CD4-positive, alpha-beta T cell treated with Interleukin-17A for 1 hour (primary cell): ENCODE results near the gene FBRSL1.
A peak's percentile ranks its signal among the peaks of the same experiment; 100 is the strongest.

Experiments used
- DNase-seq: peaks from one replicate; pipeline ENCODE4 v3.0.0-alpha.2; 2020

FBRSL1 gene

GRCh38 chr12:132514216-132514820 lies 24.4 kb downstream of the FBRSL1 start:
- no peak for DNase-seq

GRCh38 chr12:132514838-132515237 lies 24.9 kb downstream of the FBRSL1 start:
- DNase-seq, result no peak

- DNase-seq, result no peak
Observed at GRCh38 chr12:132516095-132517012, 26.4 kb downstream of the FBRSL1 start.

GRCh38 chr12:132517013-132517739 lies 27.2 kb downstream of the FBRSL1 start:
- DNase-seq, result no peak

GRCh38 chr12:132517740-132518100 lies 27.8 kb downstream of the FBRSL1 start:
- DNase-seq, result no peak

DNA sequence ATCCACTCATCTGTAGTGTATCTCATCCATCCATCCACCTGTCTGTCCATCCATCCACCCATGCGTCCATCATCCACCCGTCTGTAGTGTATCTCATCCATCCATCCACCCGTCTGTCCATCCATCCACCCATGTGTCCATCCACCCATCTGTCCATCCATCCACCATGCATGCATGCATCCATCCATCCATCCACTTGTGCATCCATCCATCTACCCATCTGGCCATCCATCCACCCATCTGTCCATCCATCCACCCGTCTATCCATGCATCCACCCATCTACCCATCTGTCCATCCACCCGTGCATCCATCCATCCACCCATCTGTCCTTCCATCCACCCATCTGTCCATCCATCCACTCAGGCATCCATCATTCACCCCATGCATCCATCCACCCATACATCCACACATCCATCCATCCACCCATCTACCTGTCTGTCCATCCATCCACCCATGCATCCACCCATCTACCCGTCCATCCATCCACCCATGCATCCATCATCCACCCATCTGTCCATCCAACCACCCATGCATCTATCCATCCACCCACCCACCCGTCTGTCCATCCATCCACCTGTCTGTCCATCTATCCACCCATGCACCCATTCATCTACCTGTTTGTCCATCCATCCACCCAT lies 28.5 kb downstream of the FBRSL1 start:
- no peak for DNase-seq

DNA sequence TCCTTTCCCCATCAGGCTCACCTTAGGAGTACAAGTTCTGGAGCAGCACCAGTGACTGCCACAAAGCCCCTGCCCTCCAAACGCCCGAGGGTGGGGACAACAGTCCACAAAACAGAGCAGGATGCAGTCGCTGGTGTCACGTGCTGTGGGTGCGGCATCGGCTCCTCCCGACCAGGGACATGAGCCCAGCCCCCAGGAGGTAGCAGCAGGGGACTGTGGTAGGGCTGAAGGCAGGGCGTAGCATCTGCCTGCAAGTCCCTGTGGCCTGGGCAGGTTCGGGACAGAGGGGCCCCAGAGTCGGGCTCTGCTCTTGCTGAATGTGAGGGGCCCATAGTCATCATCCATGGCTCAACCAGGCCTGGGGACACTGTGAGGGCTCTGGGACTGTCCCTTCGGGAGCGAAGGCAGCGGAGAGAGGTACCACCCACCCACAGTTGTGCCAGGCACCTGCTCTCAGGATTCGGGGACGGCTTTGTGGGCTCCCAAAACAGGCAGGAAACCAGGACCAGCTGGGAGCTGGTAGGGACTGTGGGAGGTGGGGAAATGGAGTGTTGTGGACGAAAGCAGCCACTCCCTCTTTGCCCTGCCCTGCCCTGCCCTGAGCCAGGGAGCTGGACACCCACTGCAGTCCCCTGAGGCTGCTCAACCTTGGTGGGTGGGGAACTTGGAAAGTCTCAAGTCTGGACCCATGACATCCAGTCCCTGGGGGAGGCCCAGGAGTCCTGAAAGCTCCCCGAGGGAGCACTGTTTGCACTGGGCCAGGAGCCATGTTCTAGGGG lies 30.7 kb downstream of the FBRSL1 start:
- DNase-seq, result no peak

DNA sequence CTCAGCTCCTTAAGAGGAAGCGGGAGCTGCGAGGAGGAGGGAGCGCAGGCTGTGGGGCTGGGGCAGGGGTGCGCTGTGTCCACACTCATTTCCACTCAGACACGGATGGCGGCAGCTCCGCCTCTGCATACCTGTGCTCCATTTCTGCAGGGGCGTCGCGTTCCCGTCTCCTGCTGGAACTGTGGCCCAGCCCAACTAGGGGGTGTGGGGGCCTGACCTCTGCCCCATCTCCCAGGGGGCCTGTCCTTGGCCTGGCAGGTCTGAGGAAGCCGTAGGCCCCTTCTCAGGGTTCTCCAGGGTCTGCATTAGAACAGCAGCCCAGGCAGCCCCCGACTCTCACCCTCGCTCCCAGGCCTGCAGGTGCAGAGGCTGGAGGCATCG lies 31.2 kb downstream of the FBRSL1 start:
- DNase-seq, result no peak

- no peak for DNase-seq
Observed at GRCh38 chr12:132521712-132522292, 31.9 kb downstream of the FBRSL1 start.

DNA sequence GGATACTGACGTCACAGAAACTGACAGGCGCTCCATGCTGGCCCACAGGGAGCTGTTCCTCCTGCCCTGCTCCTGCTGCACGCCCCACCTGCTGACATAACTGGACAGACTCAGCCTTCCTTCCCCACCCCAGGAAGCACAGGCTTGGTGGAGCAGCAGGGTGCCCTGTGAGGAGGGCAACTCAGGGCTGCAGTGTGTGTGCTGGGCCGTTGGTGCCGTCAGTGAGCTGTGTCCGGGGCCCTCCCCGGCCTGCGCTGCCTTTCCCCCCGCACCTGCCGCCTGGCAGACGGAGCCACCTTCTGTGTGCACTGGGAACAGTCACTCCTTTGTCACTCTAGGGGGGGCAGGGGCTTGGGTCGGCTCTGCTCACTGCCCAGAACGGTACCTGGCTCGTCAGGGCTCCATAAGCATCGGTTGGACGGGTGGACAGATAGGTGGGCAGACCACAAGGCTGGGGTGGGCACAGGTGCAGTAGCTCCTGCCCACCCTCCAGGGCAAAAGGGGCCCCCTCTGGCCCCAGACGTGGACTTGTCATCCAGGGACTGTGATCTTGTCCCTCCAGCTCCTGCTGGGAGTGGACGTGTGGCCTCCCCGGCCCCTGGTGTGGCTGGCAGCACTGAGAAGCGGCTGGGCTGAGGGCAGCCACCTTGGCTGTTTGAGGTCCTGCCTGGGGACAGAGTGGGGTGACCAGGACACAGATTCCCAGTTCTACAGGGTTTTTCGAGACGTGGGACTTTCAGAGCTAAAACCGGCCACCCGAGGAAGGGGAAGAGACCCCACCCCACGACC lies 32.8 kb downstream of the FBRSL1 start:
- DNase-seq, result no peak

GRCh38 chr12:132523576-132524331 lies 33.8 kb downstream of the FBRSL1 start:
- DNase-seq, result peak; percentile 74

DNA sequence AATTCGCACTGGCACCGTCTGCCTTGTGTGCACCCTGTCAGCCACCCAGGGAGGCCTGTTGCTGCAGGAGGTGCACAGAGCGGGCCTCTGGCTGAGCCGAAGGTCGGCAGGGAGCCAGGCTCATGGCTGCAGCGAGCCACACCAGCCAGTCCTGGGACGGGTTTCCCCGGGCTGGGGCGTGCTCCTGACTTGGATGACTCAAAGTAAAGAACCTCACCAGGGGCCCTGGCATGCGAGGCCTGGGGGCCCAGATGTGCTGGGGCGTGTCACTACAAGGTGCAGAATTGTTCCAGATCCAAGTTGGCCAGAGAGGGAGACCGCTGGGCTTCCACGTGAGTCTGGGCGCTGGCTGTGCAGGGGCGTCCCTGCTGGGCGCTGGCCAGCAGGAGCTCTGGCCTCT lies 34.5 kb downstream of the FBRSL1 start:
- DNase-seq, result no peak

DNA sequence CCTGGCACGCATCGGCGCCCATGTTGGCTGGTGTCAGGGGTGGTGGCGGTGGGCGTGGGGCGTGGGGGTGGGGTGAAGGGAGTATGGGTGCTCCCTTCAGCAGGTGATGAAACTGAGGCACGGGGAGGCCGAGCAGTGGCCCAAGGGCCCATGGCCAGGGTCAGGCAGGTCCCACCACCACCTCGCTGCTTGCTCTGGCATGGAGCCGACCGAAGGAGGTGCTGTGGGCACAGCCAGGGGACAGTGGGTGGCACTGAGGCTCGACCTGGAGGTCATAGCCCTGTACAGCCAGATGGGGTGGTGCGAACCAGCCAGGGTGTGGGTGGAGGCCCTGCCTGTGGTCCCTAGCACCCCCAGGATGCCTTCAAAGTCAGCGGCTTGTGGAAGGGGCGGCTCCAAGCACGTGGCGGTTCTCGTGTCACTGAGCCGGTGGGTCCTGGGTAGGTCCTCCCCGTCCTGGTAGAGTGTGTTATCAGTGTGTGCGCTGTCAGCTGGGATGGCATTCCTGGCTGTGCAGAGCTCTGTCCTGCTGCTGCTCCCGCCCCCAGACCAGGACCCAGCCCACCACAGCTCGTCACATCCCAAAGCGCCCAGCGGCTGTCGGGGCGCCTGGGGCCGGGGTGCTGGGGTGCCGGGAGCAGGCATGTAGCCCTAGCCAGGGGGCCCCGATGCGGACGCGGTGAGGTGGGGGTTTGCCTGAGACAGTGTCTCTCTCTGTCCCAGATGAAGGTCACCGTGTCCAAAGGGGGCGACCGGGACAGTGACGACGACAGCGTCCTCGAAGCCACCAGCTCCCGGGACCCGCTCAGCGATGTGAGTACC lies 35.3 kb downstream of the FBRSL1 start:
- DNase-seq, result no peak

- DNase-seq, result no peak
Observed at GRCh38 chr12:132525833-132526455, 36.0 kb downstream of the FBRSL1 start.

GRCh38 chr12:132527186-132527882 lies 37.4 kb downstream of the FBRSL1 start:
- no peak for DNase-seq

DNA sequence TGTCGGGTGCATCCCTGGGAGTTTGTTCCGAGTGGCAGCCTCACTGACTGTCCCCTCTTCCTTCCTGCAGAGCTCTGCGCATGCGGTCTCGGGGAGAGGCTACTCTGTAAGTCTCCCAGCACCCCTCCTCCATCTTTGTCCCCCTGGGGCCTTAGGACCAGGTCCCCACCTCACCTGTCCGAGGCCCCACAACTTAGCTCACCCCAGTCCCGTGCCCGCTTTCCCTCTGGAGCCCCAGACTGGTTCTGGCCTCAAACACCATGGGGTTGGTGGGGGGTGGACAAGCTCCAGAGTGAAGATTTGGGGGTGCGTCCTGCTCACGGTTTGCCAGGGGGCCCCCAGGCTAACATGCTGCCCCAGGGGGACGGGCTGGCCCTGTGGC lies 37.9 kb downstream of the FBRSL1 start:
- no peak for DNase-seq

DNA sequence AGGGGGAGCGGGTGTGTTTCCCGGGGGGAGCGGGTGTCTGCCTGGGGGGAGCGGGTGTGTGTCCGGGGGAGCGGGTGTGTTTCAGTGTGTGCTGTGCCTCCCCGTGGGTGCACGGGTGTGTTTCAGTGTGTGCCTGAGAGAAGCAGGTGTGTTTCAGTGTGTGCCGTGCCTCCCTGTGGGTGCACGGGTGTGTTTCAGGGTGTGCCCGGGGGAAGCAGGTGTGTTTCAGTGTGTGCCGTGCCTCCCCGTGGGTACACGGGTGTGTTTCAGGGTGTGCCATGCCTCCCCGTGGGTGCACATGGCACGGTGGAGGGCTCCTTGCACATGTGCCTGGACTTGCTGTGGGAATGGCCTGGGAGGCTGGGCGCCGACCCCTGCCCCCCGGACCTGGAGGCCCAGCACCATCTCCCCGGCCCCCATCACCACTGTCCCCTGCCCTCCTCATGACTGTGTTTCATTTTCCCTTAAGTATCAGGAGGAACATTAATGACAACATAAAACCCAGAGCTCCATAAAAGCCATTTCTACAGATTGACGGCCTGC lies 38.7 kb downstream of the FBRSL1 start:
- no peak for DNase-seq

GRCh38 chr12:132529156-132529839 lies 39.3 kb downstream of the FBRSL1 start:
- no peak for DNase-seq
